GM19025 (cell line): ENCODE measurements around the gene GOLIM4.

Source experiments
- ATAC-seq: cut with Tn5 transposase; IDR thresholded peaks from one replicate; pipeline ENCODE4 v1.9.1; 2021; ENCODE audit warnings: mild to moderate bottlenecking, low read depth, moderate library complexity; ENCODE audit not compliant: unreplicated experiment

Gene GOLIM4

GRCh38 chr3:168100777-168101492, 5.2 kb upstream of the GOLIM4 start:
- ATAC-seq = no peak

GRCh38 chr3:168097381-168097780, 1.7 kb upstream of the GOLIM4 start:
- ATAC-seq = no peak

- ATAC-seq = no peak
These were observed 507 bp upstream of the GOLIM4 start for GRCh38 chr3:168096210-168096652.

- peak; percentile 32 for ATAC-seq
These were observed 680 bp downstream of the GOLIM4 start for GRCh38 chr3:168094877-168095610.

GRCh38 chr3:168094580-168094876, 1.2 kb downstream of the GOLIM4 start:
- no peak for ATAC-seq

- no peak for ATAC-seq
These were observed 1.9 kb downstream of the GOLIM4 start for GRCh38 chr3:168093790-168094189.

GRCh38 chr3:168093229-168093628, 2.5 kb downstream of the GOLIM4 start:
- ATAC-seq = no peak

GRCh38 chr3:168091941-168092340, 3.8 kb downstream of the GOLIM4 start:
- ATAC-seq = no peak

GRCh38 chr3:168091302-168091858, 4.3 kb downstream of the GOLIM4 start:
- no peak for ATAC-seq

- no peak for ATAC-seq
These were observed 5.2 kb downstream of the GOLIM4 start for GRCh38 chr3:168090306-168091085.

- no peak for ATAC-seq
These were observed 6.4 kb downstream of the GOLIM4 start for GRCh38 chr3:168089179-168089771.

GRCh38 chr3:168088106-168088720, 7.5 kb downstream of the GOLIM4 start:
- ATAC-seq = peak; percentile 72

- no peak for ATAC-seq
These were observed 8.2 kb downstream of the GOLIM4 start for GRCh38 chr3:168087539-168087938.

- no peak for ATAC-seq
These were observed 9.0 kb downstream of the GOLIM4 start for GRCh38 chr3:168086541-168087260.

GRCh38 chr3:168085491-168086119, 10.1 kb downstream of the GOLIM4 start:
- ATAC-seq = no peak

- no peak for ATAC-seq
These were observed 11.8 kb downstream of the GOLIM4 start for GRCh38 chr3:168083906-168084305.

- ATAC-seq = no peak
These were observed 13.9 kb downstream of the GOLIM4 start for GRCh38 chr3:168081856-168082255.

GRCh38 chr3:168081171-168081771, 14.5 kb downstream of the GOLIM4 start:
- ATAC-seq = no peak
